ENCODE measurements around the gene CCL27. TPM values are rescaled to one million over a fixed set of nuclear protein-coding genes. Genes with fewer than 3 reads are reported as not detected.

The CCL27 gene
- total RNA-seq, 2 donors from 2014 or later, result not detected

DNA sequence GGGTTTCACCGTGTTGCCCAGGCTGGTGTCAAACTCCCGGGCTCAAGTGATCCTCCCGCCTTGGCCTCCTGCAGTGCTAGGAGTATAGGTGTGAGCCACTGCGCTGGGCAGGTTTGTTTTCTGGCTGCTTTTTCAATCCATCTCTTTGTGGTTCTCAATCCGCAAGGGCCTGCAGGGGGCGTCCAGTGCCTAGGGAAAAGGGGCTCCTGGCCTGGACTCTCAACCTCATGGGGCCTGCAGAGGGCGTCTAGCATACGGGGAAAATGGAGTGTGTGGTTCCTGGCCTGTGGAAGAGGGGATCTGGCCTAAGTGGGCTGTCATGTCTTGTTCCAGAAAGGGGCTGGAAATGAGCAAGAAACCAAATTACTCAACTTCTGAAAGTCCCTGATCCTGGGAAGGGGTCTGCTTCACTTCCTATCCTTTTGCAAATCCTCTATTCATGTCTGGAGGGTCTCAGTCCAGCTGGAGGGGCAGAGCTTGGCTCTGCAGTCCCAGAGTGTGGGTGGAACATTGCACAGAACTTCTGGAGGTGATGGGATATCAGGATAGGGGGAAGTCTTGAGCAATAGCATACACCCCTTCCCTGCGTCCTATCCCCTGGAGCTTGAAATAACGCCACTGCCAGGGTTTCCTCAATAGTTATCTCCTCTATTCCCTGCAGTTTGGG lies 12.7 kb upstream of the CCL27 start:
- Histone ChIP-seq H3K36me3 (no peaks in the 10 kb centered on the region), H3K27me3 (no peaks in the 10 kb centered on the region), H3K27ac (no peak overlapping the region), H3K4me3 (no peak overlapping the region), H3K4me1 (no peaks in the 10 kb centered on the region), H3K9me3 (no peaks in the 10 kb centered on the region)
- DNase-seq (ENCODE audit: low spot score), result no peak
- TF ChIP-seq, protein P1, sequence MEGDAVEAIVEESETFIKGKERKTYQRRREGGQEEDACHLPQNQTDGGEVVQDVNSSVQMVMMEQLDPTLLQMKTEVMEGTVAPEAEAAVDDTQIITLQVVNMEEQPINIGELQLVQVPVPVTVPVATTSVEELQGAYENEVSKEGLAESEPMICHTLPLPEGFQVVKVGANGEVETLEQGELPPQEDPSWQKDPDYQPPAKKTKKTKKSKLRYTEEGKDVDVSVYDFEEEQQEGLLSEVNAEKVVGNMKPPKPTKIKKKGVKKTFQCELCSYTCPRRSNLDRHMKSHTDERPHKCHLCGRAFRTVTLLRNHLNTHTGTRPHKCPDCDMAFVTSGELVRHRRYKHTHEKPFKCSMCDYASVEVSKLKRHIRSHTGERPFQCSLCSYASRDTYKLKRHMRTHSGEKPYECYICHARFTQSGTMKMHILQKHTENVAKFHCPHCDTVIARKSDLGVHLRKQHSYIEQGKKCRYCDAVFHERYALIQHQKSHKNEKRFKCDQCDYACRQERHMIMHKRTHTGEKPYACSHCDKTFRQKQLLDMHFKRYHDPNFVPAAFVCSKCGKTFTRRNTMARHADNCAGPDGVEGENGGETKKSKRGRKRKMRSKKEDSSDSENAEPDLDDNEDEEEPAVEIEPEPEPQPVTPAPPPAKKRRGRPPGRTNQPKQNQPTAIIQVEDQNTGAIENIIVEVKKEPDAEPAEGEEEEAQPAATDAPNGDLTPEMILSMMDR (IDR thresholded peaks at IDR 0.05), result peak in 1 of 2 donors; percentile 61

DNA sequence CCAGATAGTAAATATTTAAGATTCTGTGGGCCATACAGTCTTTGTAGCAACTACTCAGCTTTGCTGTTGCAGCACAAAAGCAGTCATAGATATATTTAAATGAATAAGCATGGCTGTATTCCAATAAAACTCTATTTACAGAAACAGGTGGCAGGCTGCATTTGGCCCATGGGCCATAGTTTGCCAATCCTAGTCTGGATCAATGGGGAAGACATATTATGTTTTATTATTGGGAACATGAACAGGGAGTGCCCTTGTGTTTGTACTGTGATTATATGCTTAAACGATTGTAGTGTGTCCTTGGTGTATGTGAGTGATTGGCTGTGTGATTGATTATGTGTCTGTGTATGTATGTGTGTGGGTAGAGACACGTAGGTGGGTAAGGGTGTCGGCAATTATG lies 12.0 kb upstream of the CCL27 start:
- no peak for DNase-seq (ENCODE audit: low spot score)
- Histone ChIP-seq H3K4me3 (no peak overlapping the region), H3K4me1 (no peaks in the 10 kb centered on the region), H3K9me3 (no peaks in the 10 kb centered on the region), H3K27ac (no peak overlapping the region), H3K27me3 (no peaks in the 10 kb centered on the region), H3K36me3 (no peaks in the 10 kb centered on the region)
- TF ChIP-seq, protein P1 (IDR thresholded peaks at IDR 0.05), result no peak

DNA sequence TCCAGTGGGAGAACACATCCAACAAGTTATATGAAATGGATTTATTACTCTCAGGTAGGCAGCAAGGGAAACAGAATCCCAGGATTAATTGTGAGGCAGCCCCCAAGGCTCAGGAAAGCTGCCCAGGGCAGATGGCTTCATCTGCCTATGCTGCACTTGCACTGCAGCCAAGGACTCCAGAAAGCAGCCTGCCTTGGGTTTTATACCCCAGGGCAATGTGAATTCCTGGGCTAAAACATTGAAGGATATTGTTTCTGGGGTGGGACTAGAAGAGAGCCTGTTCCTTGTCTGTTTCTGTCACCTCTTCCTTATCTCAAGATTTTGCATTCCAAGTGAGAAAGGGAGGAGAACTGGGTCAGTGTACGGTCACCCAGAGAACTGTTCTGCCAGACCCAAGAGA lies 8.8 kb upstream of the CCL27 start:
- Histone ChIP-seq H3K4me1 (peaks cover 0 to 7% of the 10 kb centered on the region in 2 donors), H3K27ac (no peak overlapping the region), H3K27me3 (no peaks in the 10 kb centered on the region), H3K4me3 (no peak overlapping the region), H3K9me3 (no peaks in the 10 kb centered on the region), H3K36me3 (no peaks in the 10 kb centered on the region)
- DNase-seq (ENCODE audit: low spot score), result no peak
- TF ChIP-seq, protein P1 (IDR thresholded peaks at IDR 0.05), result no peak

DNA sequence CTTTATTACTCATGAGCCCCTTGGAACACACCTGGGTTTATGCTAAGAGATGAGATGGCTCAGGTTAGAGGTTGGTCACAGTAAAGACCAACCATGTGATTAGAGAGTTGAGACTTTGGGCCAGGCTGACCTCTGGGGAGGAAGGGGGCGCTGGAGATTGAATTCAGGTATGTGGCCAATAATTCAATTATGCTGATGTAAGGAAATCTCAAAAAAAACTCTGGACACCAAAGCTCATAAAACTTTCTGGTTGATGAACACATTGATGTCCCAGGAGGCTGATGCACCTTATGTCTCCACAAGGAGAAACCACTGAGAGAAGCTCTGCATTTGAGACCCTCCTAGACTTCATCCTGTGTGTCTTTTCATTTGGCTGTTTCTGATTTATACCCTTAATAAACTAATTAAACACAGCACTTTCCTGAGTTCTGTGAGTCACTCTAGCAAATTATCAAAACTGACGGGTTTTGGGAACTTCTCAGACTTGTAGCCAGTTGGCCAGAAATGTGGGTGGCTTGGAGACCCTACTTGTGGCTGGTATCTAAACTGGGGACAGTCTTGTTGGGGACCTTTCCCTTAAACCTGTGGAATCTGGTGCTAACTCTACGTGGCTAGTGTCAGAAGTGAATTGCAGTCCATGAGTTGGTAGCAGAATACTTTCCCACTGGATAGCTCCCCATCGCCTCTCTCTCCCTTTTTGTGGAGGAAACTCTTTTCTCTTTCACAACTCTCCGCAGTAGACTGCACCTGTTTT lies 7.5 kb upstream of the CCL27 start:
- Histone ChIP-seq H3K9me3 (no peaks in the 10 kb centered on the region), H3K36me3 (no peaks in the 10 kb centered on the region), H3K4me3 (no peak overlapping the region), H3K4me1 (peaks cover 0 to 9% of the 10 kb centered on the region in 2 donors), H3K27me3 (no peaks in the 10 kb centered on the region), H3K27ac (no peak overlapping the region)
- TF ChIP-seq, protein P1 (IDR thresholded peaks at IDR 0.05), result no peak
- DNase-seq (ENCODE audit: low spot score), result no peak

DNA sequence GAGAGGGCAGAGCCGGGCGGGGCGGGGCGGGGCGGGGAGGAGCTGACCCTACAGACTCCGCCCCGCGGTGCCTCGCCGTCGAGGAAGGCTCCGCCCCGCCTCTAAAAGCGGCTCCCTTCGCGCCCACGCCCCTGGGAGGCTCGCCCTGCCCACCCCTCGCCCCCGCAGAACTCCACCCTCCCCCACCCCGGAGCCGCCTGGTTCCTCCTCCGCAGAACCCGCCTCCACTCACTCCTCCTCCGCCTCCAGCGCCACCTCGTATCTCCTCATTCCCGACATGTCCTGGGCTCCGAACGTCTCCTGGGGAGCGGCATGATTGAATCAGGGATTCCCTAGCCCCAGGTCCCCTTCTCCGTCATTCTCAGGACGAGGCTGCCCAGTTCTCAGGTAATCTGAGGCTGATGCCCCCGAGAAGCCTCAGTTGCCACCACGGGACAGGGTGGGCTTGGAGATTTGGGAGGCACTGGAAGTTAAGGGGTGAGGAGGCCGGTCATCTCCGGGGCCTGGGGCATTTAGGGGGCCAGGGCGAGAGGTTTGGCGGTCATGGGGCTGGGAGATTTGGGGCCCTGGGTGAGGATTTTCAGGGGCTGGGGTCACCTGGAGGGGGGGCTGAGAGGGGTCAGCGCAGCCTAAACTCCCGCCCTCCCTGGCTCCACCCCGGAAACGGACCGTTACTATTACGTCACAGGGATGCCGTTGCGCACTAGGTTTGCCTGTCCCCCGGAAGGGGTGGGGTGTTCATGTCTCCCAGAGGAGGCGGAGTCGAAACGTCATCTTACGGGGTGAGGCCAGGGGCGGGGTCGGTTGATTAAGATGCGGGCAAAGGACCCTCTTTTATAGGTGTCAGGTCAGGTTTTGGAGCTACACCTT lies 3.2 kb upstream of the CCL27 start:
- TF ChIP-seq, protein P1 (IDR thresholded peaks at IDR 0.05), result no peak
- Histone ChIP-seq H3K27ac (peak overlapping the region; percentile 99 to 100), H3K27me3 (no peaks in the 10 kb centered on the region), H3K4me1 (peaks cover 0 to 20% of the 10 kb centered on the region in 2 donors), H3K9me3 (no peaks in the 10 kb centered on the region), H3K4me3 (peak overlapping the region; percentile 77 to 78), H3K36me3 (no peaks in the 10 kb centered on the region)
- DNase-seq (ENCODE audit: low spot score), result peak; percentile 98
